Measurements from ENCODE around the gene DSG4. TPM values are rescaled to one million over a fixed set of nuclear protein-coding genes. Genes with fewer than 3 reads are reported as not detected.

The DSG4 gene
- total RNA-seq, 2 experiments from 2014 or later, result not detected

GRCh38 chr18:31371989-31372388, 4.6 kb upstream of the DSG4 start:
- TF ChIP-seq EZH2phosphoT487 (IDR thresholded peaks at IDR 0.05; ENCODE audit: borderline replicate concordance, low read depth, low read length) (no peak), CTCF (conservative IDR thresholded peaks at IDR 0.05; ENCODE audit: low read length) (no peak)
- no TSS peak for BruUV-seq (replicated peaks)

GRCh38 chr18:31373641-31374040, 2.9 kb upstream of the DSG4 start:
- H3K9me3 ChIP-seq (ENCODE audit: low read length), result no peaks in the 10 kb centered on the region
- intact Hi-C loops (cut with micrococcal nuclease; ENCODE audit: unreplicated experiment), result no loop called here
- no peaks in the 10 kb centered on the region for H3K4me1 ChIP-seq (ENCODE audit: insufficient read depth, low read length, poor library complexity, severe bottlenecking)
- TF ChIP-seq CTCF (conservative IDR thresholded peaks at IDR 0.05; ENCODE audit: low read length) (no peak), EZH2phosphoT487 (IDR thresholded peaks at IDR 0.05; ENCODE audit: borderline replicate concordance, low read depth, low read length) (no peak)
- H3K9me2 ChIP-seq (ENCODE audit: insufficient read depth, low read length), result no peaks in the 10 kb centered on the region
- no peak for DNase-seq (ENCODE audit: low spot score)
- no peak overlapping the region for H3K4me2 ChIP-seq (ENCODE audit: low read length)
- H3K79me2 ChIP-seq (ENCODE audit: insufficient read depth, low read depth, low read length), result no peaks in the 10 kb centered on the region
- H4K20me1 ChIP-seq (ENCODE audit: insufficient read depth, low read length), result no peaks in the 10 kb centered on the region
- BruUV-seq (replicated peaks), result no TSS peak
- H3K4me3 ChIP-seq (ENCODE audit: low read depth, low read length, poor library complexity, severe bottlenecking), result no peak overlapping the region
- H3K36me3 ChIP-seq (ENCODE audit: insufficient read depth, low read length), result no peaks in the 10 kb centered on the region
- ChIA-PET POLR2A (no interaction called here), CTCF (ENCODE audit: unreplicated experiment) (no interaction called here)
- H3K27ac ChIP-seq (ENCODE audit: low read depth, low read length, poor library complexity, severe bottlenecking), result no peak overlapping the region
- no peak overlapping the region for H2AFZ ChIP-seq (ENCODE audit: low read length)

More at GRCh38 chr18:31371989-31372388, 4.6 kb upstream of the DSG4 start:
- POLR2A ChIA-PET, result no interaction called here
- Histone ChIP-seq H3K79me2 (ENCODE audit: insufficient read depth, low read depth, low read length) (no peaks in the 10 kb centered on the region), H3K4me2 (ENCODE audit: low read length) (no peak overlapping the region), H3K4me3 (ENCODE audit: low read depth, low read length, poor library complexity, severe bottlenecking) (no peak overlapping the region), H2AFZ (ENCODE audit: low read length) (no peak overlapping the region), H3K36me3 (ENCODE audit: insufficient read depth, low read length) (no peaks in the 10 kb centered on the region), H3K9me3 (ENCODE audit: low read length) (no peaks in the 10 kb centered on the region), H3K27ac (ENCODE audit: low read depth, low read length, poor library complexity, severe bottlenecking) (no peak overlapping the region), H3K9me2 (ENCODE audit: insufficient read depth, low read length) (no peaks in the 10 kb centered on the region), H3K4me1 (ENCODE audit: insufficient read depth, low read length, poor library complexity, severe bottlenecking) (no peaks in the 10 kb centered on the region), H4K20me1 (ENCODE audit: insufficient read depth, low read length) (no peaks in the 10 kb centered on the region)
- CTCF ChIA-PET (ENCODE audit: unreplicated experiment), result no interaction called here
- no peak for DNase-seq (ENCODE audit: low spot score)
- intact Hi-C loops (cut with micrococcal nuclease; ENCODE audit: unreplicated experiment), result no loop called here

- BruUV-seq (replicated peaks), result no TSS peak
- no peak overlapping the region for H3K4me2 ChIP-seq (ENCODE audit: low read length)
- ChIA-PET CTCF (ENCODE audit: unreplicated experiment) (no interaction called here), POLR2A (no interaction called here)
- H3K36me3 ChIP-seq (ENCODE audit: insufficient read depth, low read length), result no peaks in the 10 kb centered on the region
- no peak overlapping the region for H3K4me3 ChIP-seq (ENCODE audit: low read depth, low read length, poor library complexity, severe bottlenecking)
- no peak overlapping the region for H3K27ac ChIP-seq (ENCODE audit: low read depth, low read length, poor library complexity, severe bottlenecking)
- no peaks in the 10 kb centered on the region for H3K9me3 ChIP-seq (ENCODE audit: low read length)
- no peak for TF ChIP-seq EZH2phosphoT487 (IDR thresholded peaks at IDR 0.05; ENCODE audit: borderline replicate concordance, low read depth, low read length)
- no peak for TF ChIP-seq CTCF (conservative IDR thresholded peaks at IDR 0.05; ENCODE audit: low read length)
- intact Hi-C loops (cut with micrococcal nuclease; ENCODE audit: unreplicated experiment), result no loop called here
- H3K79me2 ChIP-seq (ENCODE audit: insufficient read depth, low read depth, low read length), result no peaks in the 10 kb centered on the region
- H3K9me2 ChIP-seq (ENCODE audit: insufficient read depth, low read length), result no peaks in the 10 kb centered on the region
- no peaks in the 10 kb centered on the region for H3K4me1 ChIP-seq (ENCODE audit: insufficient read depth, low read length, poor library complexity, severe bottlenecking)
- DNase-seq (ENCODE audit: low spot score), result no peak
- no peaks in the 10 kb centered on the region for H4K20me1 ChIP-seq (ENCODE audit: insufficient read depth, low read length)
- no peak overlapping the region for H2AFZ ChIP-seq (ENCODE audit: low read length)
Measured at GRCh38 chr18:31380912-31381311, 4.3 kb downstream of the DSG4 start.

Measured in OCI-LY7 (cell line).